Colonic mucosa (tissue), 4 donors: Measurements from ENCODE around the gene CMIP. TPM values are rescaled to one million over a fixed set of nuclear protein-coding genes. Genes with fewer than 3 reads are reported as not detected.

ENCODE experiments used
- DNase-seq: peaks from one replicate; pipeline ENCODE4 v3.0.0-alpha.2; 2020
- H3K27ac ChIP-seq: fragments of 200-600 bp; one replicate; pipeline ENCODE4 v1.8.0; 2021
- H3K27me3 ChIP-seq: fragments of 200-600 bp; one replicate; pipeline ENCODE4 v1.8.0; 2021
- H3K36me3 ChIP-seq: fragments of 200-600 bp; one replicate; pipeline ENCODE4 v1.8.0; 2021
- H3K4me1 ChIP-seq: fragments of 200-600 bp; one replicate; pipeline ENCODE4 v1.8.0; 2021; ENCODE audit warnings: mild to moderate bottlenecking
- H3K4me3 ChIP-seq: fragments of 200-600 bp; one replicate; pipeline ENCODE4 v1.8.0; 2021
- H3K9ac ChIP-seq, 2 donors: one replicate each; pipeline ENCODE4 v1.7.0; 2013; ENCODE audit warnings: control low read depth in 2 of 2, low read depth in 2 of 2, low read length in 2 of 2
- H3K9me3 ChIP-seq: fragments of 200-600 bp; one replicate; pipeline ENCODE4 v1.8.0; 2021
- CTCF ChIP-seq: fragments of 200-600 bp; IDR thresholded peaks from one replicate; pipeline ENCODE4 v1.8.0; 2022; ENCODE audit warnings: antibody characterized with exemption, mild to moderate bottlenecking
- intact Hi-C: fragments of 100-400 bp; cut with DNase I; formaldehyde crosslinking; loops from one replicate; pipeline ENCODE4 v1.14.1; 2022
- total RNA-seq, 2 donors: library from RNA; stranded (reverse); fragmentation: NEBNext Ultra II Directional in 1 of 2; extraction: Animal tissue kit (Norgen Biotek cat#: 25700) in 1 of 2; gene quantifications; one replicate each; pipeline ENCODE4 v1.2.1, GENCODE V29; 2021
- donor health status: healthy.
- donor health status: DM: no; HTN: no; CAD: no.
- donor health status: DM: no; HTN: no; CAD: no.

CMIP gene
- total RNA-seq, 2 donors from 2014 or later = 83.4 to 107 TPM

- Histone ChIP-seq H3K4me3 (no peak overlapping the region), H3K9ac (no peak overlapping the region), H3K27me3 (no peaks in the 10 kb centered on the region), H3K4me1 (no peaks in the 10 kb centered on the region), H3K9me3 (no peaks in the 10 kb centered on the region), H3K27ac (peak overlapping the region; percentile 53), H3K36me3 (peaks cover 10% of the 10 kb centered on the region)
- intact Hi-C loops = no loop called here
- no peak for TF ChIP-seq CTCF
- no peak for DNase-seq
Measured at GRCh38 chr16:81649561-81650184, 205.1 kb downstream of the CMIP start.

GRCh38 chr16:81650281-81650680 is 205.7 kb downstream of the CMIP start:
- H3K36me3 ChIP-seq = peaks cover 10% of the 10 kb centered on the region

GRCh38 chr16:81650982-81651562 is 206.5 kb downstream of the CMIP start:
- intact Hi-C loops = no loop called here
- peak overlapping the region; percentile 3 to 59 for H3K9ac ChIP-seq

More at GRCh38 chr16:81650281-81650680, 205.7 kb downstream of the CMIP start:
- no peak for TF ChIP-seq CTCF
- peak overlapping the region; percentile 53 for H3K27ac ChIP-seq
- H3K4me3 ChIP-seq = no peak overlapping the region
- H3K9ac ChIP-seq = peak overlapping the region in 1 of 2 donors; percentile 8
- no peaks in the 10 kb centered on the region for H3K9me3 ChIP-seq
- no peak for DNase-seq
- H3K27me3 ChIP-seq = no peaks in the 10 kb centered on the region
- H3K4me1 ChIP-seq = no peaks in the 10 kb centered on the region
- intact Hi-C loops = no loop called here

GRCh38 chr16:81651758-81652718 is 207.4 kb downstream of the CMIP start:
- intact Hi-C loops = no loop called here
- Histone ChIP-seq H3K9ac (peak overlapping the region; percentile 51 to 59), H3K27ac (peak overlapping the region; percentile 53), H3K4me3 (peak overlapping the region; percentile 1), H3K27me3 (no peaks in the 10 kb centered on the region), H3K4me1 (no peaks in the 10 kb centered on the region), H3K36me3 (peaks cover 10% of the 10 kb centered on the region), H3K9me3 (no peaks in the 10 kb centered on the region)
- DNase-seq = no peak
- no peak for TF ChIP-seq CTCF

More at GRCh38 chr16:81650982-81651562, 206.5 kb downstream of the CMIP start:
- H3K9me3 ChIP-seq = no peaks in the 10 kb centered on the region
- H3K27me3 ChIP-seq = no peaks in the 10 kb centered on the region
- H3K36me3 ChIP-seq = peaks cover 10% of the 10 kb centered on the region
- no peak for TF ChIP-seq CTCF
- peak; percentile 56 for DNase-seq
- no peaks in the 10 kb centered on the region for H3K4me1 ChIP-seq
- peak overlapping the region; percentile 53 for H3K27ac ChIP-seq
- no peak overlapping the region for H3K4me3 ChIP-seq

GRCh38 chr16:81652798-81653505 is 208.3 kb downstream of the CMIP start:
- Histone ChIP-seq H3K9ac (peak overlapping the region; percentile 53 to 59), H3K36me3 (peaks cover 10% of the 10 kb centered on the region), H3K27me3 (no peaks in the 10 kb centered on the region), H3K27ac (peak overlapping the region; percentile 53), H3K4me1 (no peaks in the 10 kb centered on the region), H3K9me3 (no peaks in the 10 kb centered on the region), H3K4me3 (peak overlapping the region; percentile 1)
- intact Hi-C loops = no loop called here
- no peak for DNase-seq
- no peak for TF ChIP-seq CTCF
